GM10266 (cell line): ENCODE results near the gene GLI1.

Experiments used
- DNase-seq: peaks from one replicate; pipeline ENCODE4 v3.0.0; 2012; ENCODE audit errors: extremely low spot score
- CTCF ChIP-seq: IDR thresholded peaks from 2 replicates; pipeline ENCODE4 v1.5.1; 2012; ENCODE audit warnings: mild to moderate bottlenecking, low read depth; ENCODE audit not compliant: control insufficient read depth, insufficient read depth; ENCODE audit errors: missing control alignments

Gene GLI1

GRCh38 chr12:57519796-57520052 lies 60.1 kb downstream of the GLI1 start:
- DNase-seq, result no peak
- TF ChIP-seq CTCF, result no peak

GRCh38 chr12:57520053-57520818 lies 60.7 kb downstream of the GLI1 start, which contains the start of gene DDIT3:
Gene DDIT3, minus strand, starts transcription at chr12:57520514. Its CDS starts 3,108 bp downstream, at chr12:57517406.
- no peak for TF ChIP-seq CTCF
- DNase-seq, result peak; percentile 97

GRCh38 chr12:57521525-57522010 lies 62.0 kb downstream of the GLI1 start:
- no peak for TF ChIP-seq CTCF
- no peak for DNase-seq
